Aorta (tissue), 5 donors: Measurements from ENCODE around the gene LPP. TPM values are rescaled to one million over a fixed set of nuclear protein-coding genes. Genes with fewer than 3 reads are reported as not detected.

ENCODE experiments used
- ATAC-seq: fragments of 200-7000 bp; cut with Tn5 transposase; one replicate; pipeline ENCODE4 v1.9.1; 2022; ENCODE audit warnings: moderate library complexity; ENCODE audit not compliant: low FRiP score
- DNase-seq, 2 donors: peaks; one replicate each; pipeline ENCODE4 v3.0.0-alpha.2; 2020
- H3K27ac ChIP-seq, 2 donors: one replicate each; pipeline ENCODE4 v1.5.1; 2013; ENCODE audit warnings: low read length in 2 of 2, mild to moderate bottlenecking in 2 of 2, moderate library complexity in 2 of 2, control low read depth in 1 of 2, inconsistent platforms in 1 of 2, low read depth in 1 of 2
- H3K27me3 ChIP-seq, 2 donors: one replicate each; pipeline ENCODE4 v1.6.1; 2013; ENCODE audit warnings: control low read depth in 1 of 2, low read length in 1 of 2, mild to moderate bottlenecking in 1 of 2, moderate library complexity in 1 of 2; ENCODE audit not compliant: insufficient read depth in 2 of 2, control insufficient read depth in 1 of 2
- H3K36me3 ChIP-seq, 2 donors: one replicate each; pipeline ENCODE4 v1.6.1; 2013; ENCODE audit warnings: control low read depth in 1 of 2, low read length in 1 of 2, mild to moderate bottlenecking in 1 of 2; ENCODE audit not compliant: insufficient read depth in 2 of 2, control insufficient read depth in 1 of 2
- H3K4me1 ChIP-seq, 2 donors: one replicate each; pipeline ENCODE4 v1.6.1; 2013; ENCODE audit warnings: low read length in 2 of 2, control low read depth in 1 of 2, mild to moderate bottlenecking in 1 of 2, moderate library complexity in 1 of 2; ENCODE audit not compliant: insufficient read depth in 2 of 2, control insufficient read depth in 1 of 2
- H3K4me3 ChIP-seq, 2 donors: one replicate each; pipeline ENCODE4 v1.5.1; 2013; ENCODE audit warnings: low read length in 2 of 2, control low read depth in 1 of 2, mild to moderate bottlenecking in 1 of 2
- H3K9me3 ChIP-seq: one replicate; pipeline ENCODE4 v1.6.1; 2013; ENCODE audit warnings: mild to moderate bottlenecking, low read length; ENCODE audit not compliant: control insufficient read depth
- WGBS, 2 donors: extraction: QIAGEN DNeasy Blood & Tissue Kit; methylation state at CpG; one replicate each; pipeline ENCODE4 v1.1.7; 2013; 5-methylcytosine and 5-hydroxymethylcytosine counted together
- intact Hi-C, 2 donors: fragments of 100-400 bp; cut with DNase I; formaldehyde crosslinking; loops; one replicate each; pipeline versions ENCODE4 v1.14.2 to v1.15.0; 2022
- polyA plus RNA-seq, 2 donors: library from polyadenylated mRNA; stranded (reverse); fragments of 200-250 nt; gene quantifications; one replicate each; pipeline ENCODE4 v1.2.3, GENCODE V29; 2013
- total RNA-seq, 2 donors: library from RNA; stranded (reverse); fragmentation: NEBNext Ultra II Directional; extraction: Animal tissue kit (Norgen Biotek cat#: 25700); gene quantifications; one replicate each; pipeline ENCODE4 v1.2.1, GENCODE V29; 2021
- donor health status: healthy with polysubstance abuse.
- donor health status: Bipolar disorder and iron deficiency.
- donor health status: DM: no; HTN: no; CAD: no.
- donor health status: DM: no; HTN: no; CAD: no.
- donor health status: DM: yes; HTN: yes; CAD: no.

Gene LPP
- total and polyA plus RNA-seq, 4 donors: 37.7 to 2,536 (median 527) TPM

GRCh38 chr3:188822411-188822810, 668.5 kb downstream of the LPP start:
- Histone ChIP-seq H3K4me1 (peaks cover 5 to 21% of the 10 kb centered on the region in 2 donors), H3K27me3 (no peaks in the 10 kb centered on the region), H3K4me3 (no peak overlapping the region), H3K9me3 (no peaks in the 10 kb centered on the region), H3K27ac (no peak overlapping the region), H3K36me3 (no peaks in the 10 kb centered on the region)
- intact Hi-C loops: no loop called here
- WGBS, 2 donors: 38 to 61% methylated on average over 2 of the region's 2 CpGs
- DNase-seq: no peak
- ATAC-seq: no peak

- 80 to 88% methylated on average over 8 of the region's 8 CpGs for WGBS, 2 donors
- Histone ChIP-seq H3K9me3 (no peaks in the 10 kb centered on the region), H3K36me3 (no peaks in the 10 kb centered on the region), H3K27ac (no peak overlapping the region), H3K4me1 (peaks cover 2 to 16% of the 10 kb centered on the region in 2 donors), H3K27me3 (no peaks in the 10 kb centered on the region), H3K4me3 (no peak overlapping the region)
- ATAC-seq: no peak
- intact Hi-C loops: no loop called here
- no peak for DNase-seq
These were observed 670.6 kb downstream of the LPP start for GRCh38 chr3:188824566-188824965.

GRCh38 chr3:188825901-188826300, 671.9 kb downstream of the LPP start:
- H3K27ac ChIP-seq: no peak overlapping the region
- H3K9me3 ChIP-seq: no peaks in the 10 kb centered on the region
- no peak overlapping the region for H3K4me3 ChIP-seq
- H3K27me3 ChIP-seq: no peaks in the 10 kb centered on the region
- ATAC-seq (no peak), DNase-seq (no peak)
- 91 to 92% methylated on average over 6 of the region's 6 CpGs for WGBS, 2 donors
- intact Hi-C loops: loop anchor here in 1 of 2 donors (2.0 kb wide), 1 partner anchor 15 kb away; no protein-coding TSS in a partner anchor
- H3K4me1 ChIP-seq: peaks cover 0 to 9% of the 10 kb centered on the region in 2 donors
- H3K36me3 ChIP-seq: no peaks in the 10 kb centered on the region

- 74 to 79% methylated on average over 1 of the region's 1 CpG for WGBS, 2 donors
- Histone ChIP-seq H3K27me3 (no peaks in the 10 kb centered on the region), H3K4me3 (no peak overlapping the region), H3K27ac (no peak overlapping the region), H3K9me3 (no peaks in the 10 kb centered on the region), H3K36me3 (no peaks in the 10 kb centered on the region), H3K4me1 (peaks cover 0 to 9% of the 10 kb centered on the region in 2 donors)
- DNase-seq (no peak), ATAC-seq (no peak)
- intact Hi-C loops: loop anchor here in 1 of 2 donors (2.0 kb wide), 1 partner anchor 16 kb away; no protein-coding TSS in a partner anchor
These were observed 672.6 kb downstream of the LPP start for GRCh38 chr3:188826574-188826973.

- 79 to 84% methylated on average over 1 of the region's 1 CpG for WGBS, 2 donors
- no peaks in the 10 kb centered on the region for H3K36me3 ChIP-seq
- no peak overlapping the region for H3K4me3 ChIP-seq
- H3K27ac ChIP-seq: no peak overlapping the region
- peaks cover 0 to 9% of the 10 kb centered on the region in 2 donors for H3K4me1 ChIP-seq
- no peaks in the 10 kb centered on the region for H3K9me3 ChIP-seq
- DNase-seq: no peak
- H3K27me3 ChIP-seq: no peaks in the 10 kb centered on the region
- intact Hi-C loops: loop anchor here in 1 of 2 donors (2.0 kb wide), 1 partner anchor 16 kb away; no protein-coding TSS in a partner anchor
- no peak for ATAC-seq
These were observed 673.1 kb downstream of the LPP start for GRCh38 chr3:188827103-188827502.

- ATAC-seq (no peak), DNase-seq (no peak)
- H3K36me3 ChIP-seq: peaks cover 0 to 2% of the 10 kb centered on the region in 2 donors
- intact Hi-C loops: loop anchor here in 1 of 2 donors (2.0 kb wide), 1 partner anchor 17 kb away; no protein-coding TSS in a partner anchor
- no peak overlapping the region for H3K27ac ChIP-seq
- no peaks in the 10 kb centered on the region for H3K9me3 ChIP-seq
- WGBS, 2 donors: 43 to 44% methylated on average over 3 of the region's 3 CpGs
- H3K4me3 ChIP-seq: no peak overlapping the region
- H3K4me1 ChIP-seq: peaks cover 1 to 10% of the 10 kb centered on the region in 2 donors
- H3K27me3 ChIP-seq: no peaks in the 10 kb centered on the region
These were observed 673.6 kb downstream of the LPP start for GRCh38 chr3:188827576-188827975.

- intact Hi-C loops: no loop called here
- 85 to 88% methylated on average over 6 of the region's 6 CpGs for WGBS, 2 donors
- Histone ChIP-seq H3K27ac (no peak overlapping the region), H3K27me3 (no peaks in the 10 kb centered on the region), H3K4me3 (no peak overlapping the region), H3K4me1 (peaks cover 2 to 11% of the 10 kb centered on the region in 2 donors), H3K9me3 (no peaks in the 10 kb centered on the region), H3K36me3 (peaks cover 0 to 5% of the 10 kb centered on the region in 2 donors)
- DNase-seq: no peak
- ATAC-seq: no peak
These were observed 675.2 kb downstream of the LPP start for GRCh38 chr3:188829130-188829529.

GRCh38 chr3:188829576-188829975, 675.6 kb downstream of the LPP start:
- Histone ChIP-seq H3K4me1 (peaks cover 2 to 11% of the 10 kb centered on the region in 2 donors), H3K27me3 (no peaks in the 10 kb centered on the region), H3K9me3 (no peaks in the 10 kb centered on the region), H3K36me3 (peaks cover 0 to 5% of the 10 kb centered on the region in 2 donors), H3K27ac (no peak overlapping the region), H3K4me3 (no peak overlapping the region)
- DNase-seq (no peak), ATAC-seq (no peak)
- intact Hi-C loops: no loop called here
- WGBS, 2 donors: 86 to 88% methylated on average over 3 of the region's 3 CpGs

- DNase-seq: no peak
- WGBS, 2 donors: 93 to 94% methylated on average over 2 of the region's 2 CpGs
- H3K4me1 ChIP-seq: peaks cover 2 to 9% of the 10 kb centered on the region in 2 donors
- no peaks in the 10 kb centered on the region for H3K27me3 ChIP-seq
- no peak overlapping the region for H3K27ac ChIP-seq
- ATAC-seq: no peak
- intact Hi-C loops: no loop called here
- H3K4me3 ChIP-seq: no peak overlapping the region
- H3K9me3 ChIP-seq: no peaks in the 10 kb centered on the region
- H3K36me3 ChIP-seq: peaks cover 0 to 5% of the 10 kb centered on the region in 2 donors
These were observed 676.9 kb downstream of the LPP start for GRCh38 chr3:188830893-188831292.
